Central memory CD8-positive, alpha-beta T cell (primary cell): ENCODE data around the gene LMO2.
"Not testable (repeated sequence)": the region's sequence is repeated elsewhere in the genome, so short reads cannot be mapped to it uniquely, and the experiment has no call there.

ENCODE experiments used
- ATAC-seq: fragments of 150-1000 bp; cut with Tn5 transposase; replicated peaks from 2 replicates; pipeline ENCODE4 v1.10.0; 2022; ENCODE audit warnings: mild to moderate bottlenecking, moderate FRiP score, moderate number of reproducible peaks; ENCODE audit not compliant: poor library complexity, severe bottlenecking; ENCODE audit errors: extremely low read depth
- DNase-seq, 2 donors: peaks; one replicate each; pipeline ENCODE4 v3.0.0; 2021; ENCODE audit warnings: low spot score in 2 of 2
- H3K27ac Mint-ChIP-seq: one replicate; pipeline ENCODE4 v1.8.0; 2022; ENCODE audit warnings: low read depth, mild to moderate bottlenecking, moderate library complexity, mixed read lengths
- H3K27me3 Mint-ChIP-seq: one replicate; pipeline ENCODE4 v1.8.0; 2022; ENCODE audit warnings: mixed read lengths
- H3K36me3 Mint-ChIP-seq: one replicate; pipeline ENCODE4 v1.8.0; 2022; ENCODE audit warnings: mild to moderate bottlenecking, moderate library complexity, mixed read lengths; ENCODE audit not compliant: insufficient read depth
- H3K4me1 Mint-ChIP-seq: one replicate; pipeline ENCODE4 v1.8.0; 2022; ENCODE audit warnings: mixed read lengths
- H3K4me3 Mint-ChIP-seq: one replicate; pipeline ENCODE4 v1.8.0; 2022; ENCODE audit warnings: mild to moderate bottlenecking, moderate library complexity, mixed read lengths
- H3K9me3 Mint-ChIP-seq: one replicate; pipeline ENCODE4 v1.8.0; 2022; ENCODE audit warnings: mixed read lengths

Gene LMO2

DNA sequence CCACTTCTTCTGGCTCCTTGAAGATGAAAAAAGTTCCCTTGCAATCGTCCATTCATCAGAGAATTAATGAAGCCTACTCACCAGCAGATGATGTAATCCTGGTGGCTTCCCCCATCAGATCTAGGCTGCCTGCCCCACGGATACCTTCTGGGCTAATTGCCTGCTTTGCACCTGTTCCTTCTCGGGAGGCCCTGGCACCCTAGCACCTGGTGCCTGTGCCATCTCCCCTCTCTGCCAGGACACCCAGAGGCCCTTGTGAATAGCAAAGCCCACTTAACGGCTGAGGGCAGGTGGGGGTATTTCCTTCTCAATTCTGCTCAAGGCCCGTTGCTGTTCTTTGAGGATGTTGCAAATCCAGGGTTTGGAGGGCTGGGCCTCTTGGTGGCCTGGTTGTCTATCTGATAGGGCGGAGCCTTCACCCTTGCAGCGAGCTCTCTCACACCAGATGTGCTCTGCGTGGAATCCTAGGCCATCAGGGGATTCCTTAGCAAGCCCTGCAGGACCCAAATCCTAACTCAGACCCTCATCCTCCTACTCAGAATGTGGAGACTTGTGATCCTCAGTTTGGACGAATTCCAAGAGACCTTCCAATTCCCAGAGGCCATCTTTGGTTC is at the start of gene LMO2:
Gene LMO2 (minus strand): TSS at position 363 of the 614 bp plus-strand sequence. CDS start 22,360 bp downstream, outside the sequence.
- Mint-ChIP-seq H3K4me1 (peaks cover 24% of the 10 kb centered on the region), H3K9me3 (no peaks in the 10 kb centered on the region), H3K36me3 (peaks cover 7% of the 10 kb centered on the region), H3K4me3 (no peak within 1 kb of the TSS), H3K27ac (no peak within 1 kb of the TSS), H3K27me3 (peaks cover 53% of the 10 kb centered on the region)
- DNase-seq (no peak), ATAC-seq (no peak)

DNA sequence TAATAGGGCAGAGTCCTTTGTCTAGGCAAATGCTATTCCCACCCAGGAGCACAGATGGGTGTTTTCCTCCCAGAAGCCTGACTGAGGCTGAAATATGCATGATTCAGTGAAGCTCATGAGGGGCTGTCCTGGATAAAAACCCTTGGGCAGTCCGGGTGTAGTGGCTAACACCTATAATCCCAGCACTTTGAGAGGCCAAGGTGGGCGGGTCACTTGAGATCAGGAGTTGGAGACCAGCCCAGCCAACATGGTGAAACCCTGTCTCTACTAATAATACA is 48.6 kb upstream of the LMO2 start:
- Mint-ChIP-seq H3K4me3 (no peak overlapping the region), H3K36me3 (no peaks in the 10 kb centered on the region), H3K27ac (no peak overlapping the region), H3K27me3 (peaks cover 22% of the 10 kb centered on the region), H3K4me1 (no peaks in the 10 kb centered on the region), H3K9me3 (no peaks in the 10 kb centered on the region)
- ATAC-seq (no peak), DNase-seq (no peak)

DNA sequence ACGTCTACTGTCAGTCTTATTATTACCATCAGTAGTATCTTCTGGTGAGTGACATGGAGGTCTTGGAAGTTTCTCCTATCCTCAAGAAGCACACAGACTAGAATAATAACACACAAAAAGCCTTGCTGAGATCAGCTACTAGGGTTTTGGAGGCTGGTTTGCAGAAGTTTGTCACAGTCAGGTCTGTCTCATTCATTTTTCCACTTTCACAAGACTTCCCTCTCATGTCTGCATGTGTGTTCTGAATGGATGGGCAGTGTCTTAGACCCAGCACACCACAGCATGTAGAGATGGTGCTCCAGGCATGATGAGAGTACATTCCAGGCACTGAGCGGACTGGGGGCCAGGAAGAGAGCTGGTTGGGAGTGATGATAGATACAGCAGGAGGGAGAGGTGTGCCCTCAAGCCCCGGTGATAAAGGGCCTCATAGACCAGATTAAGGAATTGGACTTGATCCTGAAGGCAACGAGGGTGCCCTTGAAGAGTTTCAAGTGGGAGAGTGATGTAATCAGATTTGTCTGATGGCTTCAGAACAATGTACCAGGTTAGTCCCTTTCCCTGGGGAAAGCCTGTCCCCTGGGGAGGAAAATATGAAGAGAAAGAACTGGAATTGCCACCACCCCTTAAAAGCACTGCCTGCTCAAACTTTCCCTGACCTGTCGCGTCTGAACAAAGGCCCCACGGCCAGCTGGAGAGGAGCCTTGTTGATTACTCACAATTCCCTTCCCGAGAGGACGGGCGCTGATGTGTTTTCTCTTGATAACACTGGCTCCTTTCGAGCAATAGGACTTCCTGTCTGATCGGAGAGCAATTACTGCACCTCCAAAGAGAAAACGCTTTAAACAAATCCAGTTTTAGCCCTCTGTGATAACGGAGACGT is 45.1 kb upstream of the LMO2 start:
- Mint-ChIP-seq H3K4me1 (peaks cover 9% of the 10 kb centered on the region), H3K27me3 (peaks cover 22% of the 10 kb centered on the region), H3K27ac (no peak overlapping the region), H3K4me3 (no peak overlapping the region), H3K36me3 (no peaks in the 10 kb centered on the region), H3K9me3 (peaks cover 6% of the 10 kb centered on the region)
- DNase-seq (no peak), ATAC-seq (no peak)

DNA sequence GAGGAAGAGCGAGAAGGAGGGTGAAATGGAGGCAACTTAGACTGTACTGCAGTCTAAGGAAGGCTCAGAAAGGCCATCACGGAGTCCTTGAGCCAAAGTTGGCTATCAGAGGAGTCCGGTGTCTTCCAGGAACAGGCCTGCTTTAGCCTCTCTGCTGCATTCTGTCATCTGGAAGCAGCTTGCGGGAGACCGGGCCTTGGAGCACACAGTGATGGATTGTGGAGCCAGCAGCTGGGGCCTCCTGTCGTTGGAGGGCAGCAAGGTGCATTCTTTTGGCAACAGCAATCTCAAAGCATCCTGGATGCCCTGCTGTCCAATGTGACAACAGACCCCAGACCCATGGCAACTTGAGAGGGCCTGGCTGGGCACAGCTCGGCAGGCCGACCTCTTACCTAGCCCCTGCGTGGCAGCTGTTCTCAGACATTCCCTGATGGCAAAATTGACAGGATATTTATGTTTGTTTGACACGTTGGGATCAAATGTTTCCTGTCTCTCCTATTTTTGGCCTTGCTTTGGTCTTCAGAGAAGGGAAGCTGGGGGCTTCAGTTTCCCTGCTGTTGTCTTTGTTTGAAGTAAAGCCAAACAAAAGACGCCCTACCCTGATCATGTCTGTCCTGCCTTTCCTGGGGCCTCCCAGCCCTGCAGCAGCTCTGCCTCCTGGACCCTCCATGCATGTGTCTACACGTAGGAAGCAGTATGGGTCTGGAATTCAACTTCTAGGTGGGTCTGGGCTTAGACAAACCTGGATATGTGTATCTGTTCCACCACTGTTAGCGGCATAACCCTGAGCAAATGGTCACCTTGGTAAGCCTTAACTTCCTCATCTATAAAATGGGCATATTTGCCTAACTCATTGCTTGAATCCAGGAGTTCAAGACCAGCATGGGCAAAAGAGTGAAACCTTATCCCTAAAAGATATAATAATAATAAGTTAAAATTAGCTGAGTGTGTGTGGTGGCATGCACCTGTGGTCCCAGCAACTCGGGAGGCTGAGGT is 43.9 kb upstream of the LMO2 start:
- Mint-ChIP-seq H3K4me3 (no peak overlapping the region), H3K36me3 (no peaks in the 10 kb centered on the region), H3K27ac (no peak overlapping the region), H3K27me3 (peaks cover 22% of the 10 kb centered on the region), H3K9me3 (peaks cover 10% of the 10 kb centered on the region), H3K4me1 (peaks cover 9% of the 10 kb centered on the region)
- no peak for DNase-seq
- no peak for ATAC-seq

DNA sequence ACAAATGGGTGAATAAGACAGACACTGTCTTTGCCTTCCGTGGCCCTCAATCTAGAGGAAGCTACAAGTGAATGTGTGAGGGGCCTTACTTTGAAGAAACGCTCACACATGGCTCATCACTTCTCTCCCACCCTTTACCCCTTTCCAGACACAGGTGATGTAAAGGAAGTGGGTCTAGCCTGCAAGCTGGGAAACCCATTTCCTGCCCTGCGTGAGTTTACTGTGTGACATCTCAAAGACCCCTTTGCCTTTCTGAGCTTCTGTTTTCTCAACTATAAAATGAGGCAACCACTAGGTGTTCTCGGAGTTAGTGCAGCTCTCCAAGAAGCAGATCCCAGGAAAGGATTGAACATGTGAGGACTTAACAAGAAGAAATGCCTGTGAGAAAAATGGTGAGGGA is 43.1 kb upstream of the LMO2 start:
- Mint-ChIP-seq H3K4me3 (no peak overlapping the region), H3K9me3 (peaks cover 10% of the 10 kb centered on the region), H3K27ac (no peak overlapping the region), H3K4me1 (peaks cover 9% of the 10 kb centered on the region), H3K36me3 (no peaks in the 10 kb centered on the region), H3K27me3 (peaks cover 22% of the 10 kb centered on the region)
- no peak for ATAC-seq
- no peak for DNase-seq

DNA sequence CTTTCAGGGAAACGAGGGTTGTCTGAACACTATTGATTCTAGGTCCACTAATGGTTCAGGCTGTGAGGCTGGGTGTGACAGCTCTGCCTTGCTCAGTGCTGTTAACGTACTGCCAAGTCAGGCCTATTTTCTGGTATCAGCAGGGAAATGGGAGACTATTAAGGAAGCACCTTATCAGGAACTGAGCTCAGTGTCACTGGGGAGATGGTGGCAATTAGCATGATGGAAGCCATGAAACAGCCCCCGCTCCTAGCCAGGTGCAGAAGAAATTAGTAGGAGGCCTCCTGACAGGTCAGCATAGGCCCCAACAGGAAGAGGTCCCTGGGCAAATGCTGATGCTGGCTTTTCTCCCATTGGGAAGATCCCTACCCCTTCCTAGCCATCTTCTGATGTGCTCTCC is 42.6 kb upstream of the LMO2 start:
- ATAC-seq, result no peak
- DNase-seq, result no peak
- H3K36me3 Mint-ChIP-seq, result no peaks in the 10 kb centered on the region
- no peak overlapping the region for H3K27ac Mint-ChIP-seq
- peaks cover 10% of the 10 kb centered on the region for H3K9me3 Mint-ChIP-seq
- H3K27me3 Mint-ChIP-seq, result peaks cover 22% of the 10 kb centered on the region
- peaks cover 9% of the 10 kb centered on the region for H3K4me1 Mint-ChIP-seq
- H3K4me3 Mint-ChIP-seq, result no peak overlapping the region

DNA sequence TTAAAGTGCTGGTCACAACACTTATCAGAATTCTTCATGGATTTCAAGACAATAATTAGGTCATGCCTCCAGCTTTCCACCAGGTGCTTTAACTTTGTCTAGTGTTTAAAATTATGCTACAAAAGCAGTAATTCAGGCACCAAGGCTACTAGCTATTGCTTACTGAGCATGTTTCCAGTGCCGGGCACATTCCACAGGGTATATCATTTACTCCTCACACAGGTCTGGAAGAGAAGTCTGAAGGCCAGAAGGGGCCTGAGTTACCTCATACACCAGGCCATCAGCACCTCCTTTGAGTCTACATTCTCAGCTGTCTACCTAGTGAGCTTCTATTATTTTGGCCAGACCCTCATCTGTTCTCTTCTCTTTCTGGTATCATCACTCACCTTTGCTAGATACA is 41.7 kb upstream of the LMO2 start:
- no peak for ATAC-seq
- H3K27ac Mint-ChIP-seq, result no peak overlapping the region
- H3K27me3 Mint-ChIP-seq, result peaks cover 20% of the 10 kb centered on the region

DNA sequence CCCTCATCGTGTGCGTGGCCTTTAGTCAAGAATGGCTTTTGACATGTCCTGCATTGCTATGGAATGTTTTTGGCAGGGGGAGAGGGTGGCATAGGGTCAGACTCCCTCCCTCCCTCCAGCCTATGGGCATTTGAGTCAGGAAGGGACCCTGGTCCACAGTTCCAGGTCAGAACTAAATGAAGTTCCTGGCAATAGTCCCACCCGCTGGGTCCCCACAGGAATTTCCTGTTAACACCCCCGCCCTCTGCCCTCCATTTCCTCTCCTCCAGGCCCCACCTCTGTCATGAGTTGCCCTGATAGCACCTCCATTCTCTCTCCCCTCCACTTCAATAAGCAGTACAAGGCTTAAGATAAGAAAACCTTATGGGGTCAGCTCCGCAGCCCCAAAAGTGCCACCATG is 40.8 kb upstream of the LMO2 start:
- DNase-seq (no peak), ATAC-seq (no peak)
- H3K4me1 Mint-ChIP-seq, result peaks cover 9% of the 10 kb centered on the region
- no peaks in the 10 kb centered on the region for H3K36me3 Mint-ChIP-seq
- peaks cover 16% of the 10 kb centered on the region for H3K27me3 Mint-ChIP-seq
- no peak overlapping the region for H3K4me3 Mint-ChIP-seq
- H3K9me3 Mint-ChIP-seq, result peaks cover 10% of the 10 kb centered on the region
- H3K27ac Mint-ChIP-seq, result no peak overlapping the region

More for the DNA sequence above, 41.7 kb upstream of the LMO2 start:
- Mint-ChIP-seq H3K4me1 (peaks cover 9% of the 10 kb centered on the region), H3K4me3 (no peak overlapping the region), H3K36me3 (no peaks in the 10 kb centered on the region), H3K9me3 (peaks cover 10% of the 10 kb centered on the region)
- no peak for DNase-seq

DNA sequence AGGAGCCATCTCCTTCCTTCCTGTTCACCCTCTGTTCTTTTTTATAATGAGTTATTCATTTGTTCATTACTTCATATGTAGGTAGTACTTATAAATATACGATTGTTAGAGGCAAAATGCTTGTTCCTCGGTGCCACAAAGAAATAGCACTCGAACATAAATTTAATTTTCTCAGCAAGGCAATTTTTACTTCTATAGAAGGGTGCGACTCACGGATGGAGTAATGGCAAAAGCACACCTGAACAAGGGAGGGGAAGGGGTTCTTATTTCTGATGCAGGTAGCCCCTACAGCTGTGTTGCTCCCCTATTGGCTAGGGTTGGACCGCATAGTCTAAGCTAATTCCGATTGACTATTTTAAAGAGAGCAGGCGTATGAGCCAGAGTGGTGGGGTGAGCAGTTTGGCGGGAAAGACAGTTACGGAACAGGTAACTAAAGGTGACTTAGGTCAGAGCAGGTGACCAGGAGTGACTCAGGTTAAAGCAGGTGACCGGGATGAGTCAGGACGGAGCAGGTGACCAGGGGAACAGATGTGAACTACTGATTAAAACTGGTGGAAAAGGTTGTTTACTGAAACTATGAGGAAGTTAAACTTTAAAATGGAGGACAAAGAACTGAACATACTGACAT is 40.0 kb upstream of the LMO2 start:
- peaks cover 10% of the 10 kb centered on the region for H3K9me3 Mint-ChIP-seq
- H3K27me3 Mint-ChIP-seq, result peaks cover 10% of the 10 kb centered on the region
- not testable (repeated sequence) for H3K27ac Mint-ChIP-seq, ATAC-seq, H3K4me1 Mint-ChIP-seq, H3K4me3 Mint-ChIP-seq, H3K36me3 Mint-ChIP-seq, DNase-seq

DNA sequence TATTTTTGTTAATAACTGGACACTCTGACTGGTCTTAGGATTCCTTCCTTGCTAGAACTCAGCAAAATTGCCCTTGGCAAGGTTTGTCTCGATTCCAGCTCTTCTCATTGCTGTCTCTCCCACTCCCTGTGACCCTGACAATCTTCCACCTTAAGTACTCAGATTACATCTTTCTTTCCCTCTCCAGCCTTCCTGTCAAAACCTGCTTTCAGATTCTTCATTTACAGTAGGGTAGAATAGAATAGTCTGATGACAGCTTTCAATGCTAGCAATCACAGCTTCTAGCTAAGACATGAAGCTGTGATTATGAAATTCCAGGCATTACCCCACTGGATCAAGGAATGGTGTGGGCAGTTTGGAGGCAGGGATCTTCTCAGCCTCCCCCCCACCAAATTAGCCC is 39.2 kb upstream of the LMO2 start:
- Mint-ChIP-seq H3K27me3 (peaks cover 10% of the 10 kb centered on the region), H3K4me3 (no peak overlapping the region), H3K9me3 (peaks cover 10% of the 10 kb centered on the region), H3K36me3 (no peaks in the 10 kb centered on the region), H3K4me1 (peaks cover 9% of the 10 kb centered on the region), H3K27ac (no peak overlapping the region)
- DNase-seq (no peak), ATAC-seq (no peak)

DNA sequence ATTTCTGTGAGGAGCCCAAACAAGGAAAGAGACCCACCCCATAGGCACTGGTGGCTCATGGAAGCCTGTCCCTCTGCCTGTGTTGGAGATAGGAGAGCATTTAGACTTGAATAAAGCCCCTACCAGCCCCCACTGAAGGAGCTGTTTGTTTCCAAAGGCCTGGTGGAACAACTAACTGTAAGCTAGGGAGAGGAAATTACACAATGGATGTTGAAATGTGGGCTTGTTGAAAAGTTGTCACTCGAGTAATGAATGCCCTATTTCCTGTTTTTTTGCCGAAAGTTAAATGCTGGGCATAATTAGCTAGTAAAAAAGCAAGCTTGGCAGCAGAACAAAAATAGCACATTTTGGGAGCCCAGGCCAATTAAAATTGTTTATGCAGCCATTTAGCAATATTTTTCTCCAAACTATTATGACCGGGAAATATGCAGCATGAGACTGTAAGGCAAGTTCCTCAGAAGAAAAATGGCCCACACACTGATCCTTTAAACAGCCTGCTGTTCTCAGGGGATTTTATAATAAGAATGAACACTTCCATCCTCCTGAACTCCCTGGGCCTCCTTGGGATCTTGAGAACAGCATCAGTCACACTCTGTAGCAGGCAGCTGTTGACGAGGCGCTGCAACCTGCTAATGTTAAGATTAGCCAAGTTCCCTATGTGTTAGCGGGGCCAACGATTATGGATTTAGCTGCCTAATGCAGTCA is 38.6 kb upstream of the LMO2 start:
- Mint-ChIP-seq H3K36me3 (no peaks in the 10 kb centered on the region), H3K27ac (no peak overlapping the region), H3K9me3 (peaks cover 10% of the 10 kb centered on the region), H3K27me3 (peaks cover 15% of the 10 kb centered on the region), H3K4me1 (peaks cover 9% of the 10 kb centered on the region), H3K4me3 (no peak overlapping the region)
- DNase-seq, result no peak
- ATAC-seq, result no peak

DNA sequence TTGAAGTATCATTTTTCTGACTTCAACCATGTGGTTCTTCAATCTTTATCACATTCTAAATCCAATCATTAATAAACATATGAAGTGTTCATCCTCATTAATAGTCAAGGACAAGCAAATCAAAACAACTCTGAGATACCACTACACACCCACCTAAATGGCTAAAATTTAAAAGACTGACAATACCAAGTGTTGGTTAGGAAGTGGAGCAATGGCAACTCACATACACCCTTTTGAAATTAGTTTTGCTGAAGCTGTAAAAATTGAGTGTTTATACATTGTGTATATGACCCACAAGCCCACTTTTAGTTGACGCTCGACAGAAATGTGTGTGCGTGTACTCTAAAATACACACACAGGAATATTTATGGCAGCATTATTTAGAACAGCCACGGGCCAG is 36.7 kb upstream of the LMO2 start:
- peaks cover 3% of the 10 kb centered on the region for H3K36me3 Mint-ChIP-seq
- H3K4me1 Mint-ChIP-seq, result peaks cover 9% of the 10 kb centered on the region
- H3K27ac Mint-ChIP-seq, result no peak overlapping the region
- peaks cover 10% of the 10 kb centered on the region for H3K9me3 Mint-ChIP-seq
- DNase-seq, result no peak
- H3K27me3 Mint-ChIP-seq, result peaks cover 31% of the 10 kb centered on the region
- H3K4me3 Mint-ChIP-seq, result no peak overlapping the region
- no peak for ATAC-seq
